Hepatocyte (in vitro differentiated cells): ENCODE results near the gene PPP1R9A. TPM values are rescaled to one million over a fixed set of nuclear protein-coding genes. Genes with fewer than 3 reads are reported as not detected.

ENCODE experiments used
- DNase-seq: peaks from one replicate; pipeline ENCODE4 v3.0.0-alpha.2; 2016; ENCODE audit warnings: low spot score
- H2AFZ ChIP-seq: fragments of 200-600 bp; sonication (generic); 2 replicates; pipeline ENCODE4 v1.6.0; 2016; ENCODE audit warnings: antibody characterized with exemption, mild to moderate bottlenecking
- H3K27ac ChIP-seq: fragments of 200-600 bp; sonication (generic); 2 replicates; pipeline ENCODE4 v1.5.1; 2016; ENCODE audit warnings: mild to moderate bottlenecking
- H3K27me3 ChIP-seq: fragments of 200-600 bp; sonication (generic); 2 replicates; pipeline ENCODE4 v1.6.1; 2016
- H3K36me3 ChIP-seq: fragments of 200-600 bp; sonication (generic); replicated peaks from 2 replicates; pipeline ENCODE4 v1.5.1; 2016; ENCODE audit warnings: low read depth; ENCODE audit not compliant: insufficient read depth
- H3K4me1 ChIP-seq: fragments of 200-600 bp; sonication (generic); 2 replicates; pipeline ENCODE4 v1.5.1; 2016; ENCODE audit warnings: mild to moderate bottlenecking, moderate library complexity; ENCODE audit not compliant: insufficient read depth
- H3K4me2 ChIP-seq: fragments of 200-600 bp; sonication (generic); 2 replicates; pipeline ENCODE4 v1.6.0; 2016
- H3K4me3 ChIP-seq: fragments of 200-600 bp; sonication (generic); 2 replicates; pipeline ENCODE4 v1.5.1; 2016; ENCODE audit warnings: mild to moderate bottlenecking
- H3K79me2 ChIP-seq: fragments of 200-600 bp; sonication (generic); 2 replicates; pipeline ENCODE4 v1.6.0; 2017; ENCODE audit warnings: mild to moderate bottlenecking
- H3K9me2 ChIP-seq: fragments of 200-600 bp; sonication (generic); replicated peaks from 2 replicates; pipeline ENCODE4 v1.6.0; 2017; ENCODE audit warnings: mild to moderate bottlenecking; ENCODE audit not compliant: insufficient read depth
- H3K9me3 ChIP-seq: fragments of 200-600 bp; sonication (generic); 2 replicates; pipeline ENCODE4 v1.5.1; 2016; ENCODE audit warnings: low read depth, mild to moderate bottlenecking
- H4K20me1 ChIP-seq: fragments of 200-600 bp; sonication (generic); 2 replicates; pipeline ENCODE4 v1.6.0; 2016; ENCODE audit warnings: mild to moderate bottlenecking; ENCODE audit not compliant: insufficient read depth, poor library complexity, severe bottlenecking
- EZH2 ChIP-seq: fragments of 200-600 bp; sonication (generic); IDR thresholded peaks from 2 replicates; pipeline ENCODE4 v1.6.1; 2016; ENCODE audit warnings: antibody characterized with exemption, mild to moderate bottlenecking, borderline replicate concordance
- EZH2phosphoT487 ChIP-seq: fragments of 200-600 bp; sonication (generic); IDR thresholded peaks from one replicate; pipeline ENCODE4 v1.6.1; 2018; ENCODE audit warnings: antibody characterized with exemption, mild to moderate bottlenecking, low read depth, moderate library complexity; ENCODE audit not compliant: unreplicated experiment, severe bottlenecking
- WGBS: methylation state at CpG from one replicate; pipeline ENCODE4 v1.1.6; 2016; ENCODE audit warnings: low lambda C conversion rate; ENCODE audit errors: missing lambda C conversion rate; 5-methylcytosine and 5-hydroxymethylcytosine counted together
- polyA plus RNA-seq: library from polyadenylated mRNA; unstranded; fragments of >200 nt; fragmentation: Nextera tagmentation; extraction: Ambion mirVana; gene quantifications from 2 replicates; pipeline ENCODE4 v1.2.1, GENCODE V29; 2016
- total RNA-seq: library from RNA; depleted of rRNA; stranded (reverse); fragments of >200 nt; gene quantifications from 2 replicates; pipeline ENCODE4 v1.2.3, GENCODE V29; 2014
- TF ChIP-seq, protein P1 (sequence below): fragments of 200-600 bp; sonication (generic); IDR thresholded peaks from 2 replicates; pipeline ENCODE4 v1.5.1; 2016; ENCODE audit warnings: antibody characterized with exemption, mild to moderate bottlenecking; ENCODE audit not compliant: poor library complexity

PPP1R9A gene
- total and polyA plus RNA-seq, 2 experiments from 2014 or later: 11.7 to 25.7 TPM

DNA sequence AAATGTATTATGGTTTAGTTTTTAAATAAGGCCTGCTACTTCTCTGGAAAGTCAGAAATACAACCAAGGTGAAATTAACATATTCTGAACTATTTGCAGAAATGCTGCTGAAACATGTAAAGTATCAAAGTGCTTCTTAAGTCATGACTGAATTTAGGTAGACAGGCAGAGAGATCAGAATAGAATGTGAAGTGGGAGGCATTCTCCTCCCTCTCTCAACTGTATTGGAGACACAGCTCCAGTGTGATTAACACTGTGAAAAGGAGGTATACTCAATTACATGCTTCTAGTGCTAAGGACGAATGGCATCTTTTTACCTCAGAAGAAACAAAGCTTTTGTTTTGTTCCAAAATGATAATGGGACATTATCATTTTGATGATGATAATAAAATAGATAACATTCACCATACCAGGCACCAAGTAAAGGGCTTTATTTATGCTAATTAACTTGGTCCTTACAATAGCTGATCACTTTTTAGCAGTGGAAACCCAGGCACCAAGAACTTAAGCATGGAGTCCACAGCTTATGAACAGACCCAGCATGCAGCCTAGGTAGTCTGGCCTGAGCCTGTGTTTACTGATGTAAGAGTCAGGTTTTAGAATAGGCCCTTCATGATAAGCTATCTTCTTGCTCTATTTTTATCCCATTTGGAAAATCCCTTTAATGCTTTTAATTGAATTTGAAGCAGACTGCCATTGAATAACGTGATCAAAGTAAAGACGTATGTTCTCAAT is 26.0 kb downstream of the PPP1R9A start:
- no peaks in the 10 kb centered on the region for H4K20me1 ChIP-seq
- 48% methylated on average over 3 of the region's 3 CpGs for WGBS
- H3K4me3 ChIP-seq: no peak overlapping the region
- H2AFZ ChIP-seq: no peak overlapping the region
- H3K9me3 ChIP-seq: no peaks in the 10 kb centered on the region
- H3K9me2 ChIP-seq: no peaks in the 10 kb centered on the region
- H3K4me2 ChIP-seq: no peak overlapping the region
- H3K4me1 ChIP-seq: peaks cover 10% of the 10 kb centered on the region
- H3K79me2 ChIP-seq: peaks cover 34% of the 10 kb centered on the region
- H3K27ac ChIP-seq: no peak overlapping the region
- no peak for DNase-seq
- no peaks in the 10 kb centered on the region for H3K36me3 ChIP-seq
- H3K27me3 ChIP-seq: no peaks in the 10 kb centered on the region
- no peak for TF ChIP-seq EZH2
- TF ChIP-seq EZH2phosphoT487: no peak
- TF ChIP-seq, protein P1, sequence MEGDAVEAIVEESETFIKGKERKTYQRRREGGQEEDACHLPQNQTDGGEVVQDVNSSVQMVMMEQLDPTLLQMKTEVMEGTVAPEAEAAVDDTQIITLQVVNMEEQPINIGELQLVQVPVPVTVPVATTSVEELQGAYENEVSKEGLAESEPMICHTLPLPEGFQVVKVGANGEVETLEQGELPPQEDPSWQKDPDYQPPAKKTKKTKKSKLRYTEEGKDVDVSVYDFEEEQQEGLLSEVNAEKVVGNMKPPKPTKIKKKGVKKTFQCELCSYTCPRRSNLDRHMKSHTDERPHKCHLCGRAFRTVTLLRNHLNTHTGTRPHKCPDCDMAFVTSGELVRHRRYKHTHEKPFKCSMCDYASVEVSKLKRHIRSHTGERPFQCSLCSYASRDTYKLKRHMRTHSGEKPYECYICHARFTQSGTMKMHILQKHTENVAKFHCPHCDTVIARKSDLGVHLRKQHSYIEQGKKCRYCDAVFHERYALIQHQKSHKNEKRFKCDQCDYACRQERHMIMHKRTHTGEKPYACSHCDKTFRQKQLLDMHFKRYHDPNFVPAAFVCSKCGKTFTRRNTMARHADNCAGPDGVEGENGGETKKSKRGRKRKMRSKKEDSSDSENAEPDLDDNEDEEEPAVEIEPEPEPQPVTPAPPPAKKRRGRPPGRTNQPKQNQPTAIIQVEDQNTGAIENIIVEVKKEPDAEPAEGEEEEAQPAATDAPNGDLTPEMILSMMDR: no peak

GRCh38 chr7:94939395-94939794 is 32.0 kb downstream of the PPP1R9A start:
- no peak for DNase-seq
- Histone ChIP-seq H2AFZ (no peak overlapping the region), H3K4me1 (peaks cover 20% of the 10 kb centered on the region), H3K36me3 (no peaks in the 10 kb centered on the region), H3K4me2 (no peak overlapping the region), H3K27me3 (no peaks in the 10 kb centered on the region), H3K9me3 (no peaks in the 10 kb centered on the region), H3K9me2 (no peaks in the 10 kb centered on the region), H3K4me3 (no peak overlapping the region), H3K79me2 (peaks cover 35% of the 10 kb centered on the region), H4K20me1 (no peaks in the 10 kb centered on the region), H3K27ac (no peak overlapping the region)
- TF ChIP-seq EZH2phosphoT487 (no peak), EZH2 (no peak)
- TF ChIP-seq, protein P1: no peak

- Histone ChIP-seq H3K27me3 (no peaks in the 10 kb centered on the region), H3K4me3 (no peak overlapping the region), H4K20me1 (no peaks in the 10 kb centered on the region), H3K4me2 (no peak overlapping the region), H3K9me3 (no peaks in the 10 kb centered on the region), H3K27ac (no peak overlapping the region), H2AFZ (no peak overlapping the region), H3K9me2 (no peaks in the 10 kb centered on the region), H3K36me3 (no peaks in the 10 kb centered on the region), H3K79me2 (peaks cover 35% of the 10 kb centered on the region), H3K4me1 (peaks cover 20% of the 10 kb centered on the region)
- DNase-seq: no peak
- TF ChIP-seq, protein P1: no peak
- TF ChIP-seq EZH2: no peak
- no peak for TF ChIP-seq EZH2phosphoT487
These were observed 32.8 kb downstream of the PPP1R9A start for GRCh38 chr7:94940241-94940640.
